A549 treated with CORT108297 at 1 μM for 4 hours (cell line): ENCODE data around the gene CPXM2. TPM values are rescaled to one million over a fixed set of nuclear protein-coding genes. Genes with fewer than 3 reads are reported as not detected.

ENCODE experiments used
- total RNA-seq: library from RNA; stranded (reverse); fragments of 200-300 nt; extraction: Qiagen RNA extraction; gene quantifications from 5 replicates; pipeline ENCODE4 v1.2.3, GENCODE V29; 2022

The CPXM2 gene
- not detected in 5 replicates for total RNA-seq

GRCh38 chr10:123891144-123892071 is at the start of gene CPXM2:
CPXM2 (minus strand) TSS chr10:123891807; CDS start chr10:123891659, 148 bp downstream.

Other genes starting within 250 kb of the CPXM2 start
- not detected in 5 replicates for gene GPR26, start 225.5 kb downstream of the CPXM2 start, total RNA-seq
- 8.1 to 9.1 TPM (median 8.6 TPM) in 5 replicates for gene CHST15, start 201.8 kb upstream of the CPXM2 start, total RNA-seq